HG02884 (cell line): Measurements from ENCODE around the gene FIBCD1.
"Not testable (repeated sequence)": the region's sequence is repeated elsewhere in the genome, so short reads cannot be mapped to it uniquely, and the experiment has no call there.

ENCODE experiments used
- ATAC-seq: cut with Tn5 transposase; IDR thresholded peaks from one replicate; pipeline ENCODE4 v1.9.1; 2021; ENCODE audit warnings: mild to moderate bottlenecking, moderate library complexity; ENCODE audit not compliant: unreplicated experiment

FIBCD1 gene

GRCh38 chr9:130910670-130911069 lies 28.4 kb downstream of the FIBCD1 start:
- not testable (repeated sequence) for ATAC-seq

- not testable (repeated sequence) for ATAC-seq
These were observed 29.0 kb downstream of the FIBCD1 start for GRCh38 chr9:130910041-130910440.

GRCh38 chr9:130908878-130909355 lies 30.1 kb downstream of the FIBCD1 start:
- ATAC-seq = no peak

- ATAC-seq = no peak
These were observed 30.7 kb downstream of the FIBCD1 start for GRCh38 chr9:130908146-130908877.

GRCh38 chr9:130906735-130907416 lies 32.2 kb downstream of the FIBCD1 start:
- no peak for ATAC-seq

- no peak for ATAC-seq
These were observed 32.9 kb downstream of the FIBCD1 start for GRCh38 chr9:130905902-130906734.

GRCh38 chr9:130905125-130905901 lies 33.7 kb downstream of the FIBCD1 start:
- no peak for ATAC-seq

- ATAC-seq = no peak
These were observed 34.7 kb downstream of the FIBCD1 start for GRCh38 chr9:130904070-130905044.

- no peak for ATAC-seq
These were observed 35.6 kb downstream of the FIBCD1 start for GRCh38 chr9:130903194-130904069.

GRCh38 chr9:130902204-130903185 lies 36.6 kb downstream of the FIBCD1 start:
- no peak for ATAC-seq

- no peak for ATAC-seq
These were observed 37.4 kb downstream of the FIBCD1 start for GRCh38 chr9:130901498-130902203.

- no peak for ATAC-seq
These were observed 38.1 kb downstream of the FIBCD1 start for GRCh38 chr9:130900701-130901497.

GRCh38 chr9:130899051-130899748 lies 39.8 kb downstream of the FIBCD1 start:
- no peak for ATAC-seq

- no peak for ATAC-seq
These were observed 40.5 kb downstream of the FIBCD1 start for GRCh38 chr9:130898552-130898852.

GRCh38 chr9:130897848-130898551 lies 41.0 kb downstream of the FIBCD1 start:
- no peak for ATAC-seq
